Measurements from ENCODE around the gene TLR2. TPM values are rescaled to one million over a fixed set of nuclear protein-coding genes. Genes with fewer than 3 reads are reported as not detected.

TLR2 gene
- total RNA-seq, 1 donor from 2014 or later, result 3.7 TPM

DNA sequence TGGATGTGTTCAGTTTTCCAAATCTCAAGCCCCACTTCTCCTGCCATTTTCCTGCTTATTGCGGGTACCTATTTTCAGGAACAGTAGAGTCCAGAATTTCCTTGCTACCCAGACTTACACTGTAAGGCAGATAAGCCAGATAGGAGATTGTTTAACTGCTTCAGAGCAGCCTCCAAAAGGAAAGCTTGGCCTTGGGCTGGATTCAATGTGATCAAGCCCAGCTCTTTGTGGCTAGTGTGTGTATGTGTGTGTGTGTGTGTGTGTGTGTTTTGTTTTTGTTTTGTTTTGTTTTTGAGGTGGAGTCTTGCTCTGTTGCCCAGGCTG lies 41.7 kb downstream of the TLR2 start:
- intact Hi-C loops (cut with micrococcal nuclease), result no loop called here

DNA sequence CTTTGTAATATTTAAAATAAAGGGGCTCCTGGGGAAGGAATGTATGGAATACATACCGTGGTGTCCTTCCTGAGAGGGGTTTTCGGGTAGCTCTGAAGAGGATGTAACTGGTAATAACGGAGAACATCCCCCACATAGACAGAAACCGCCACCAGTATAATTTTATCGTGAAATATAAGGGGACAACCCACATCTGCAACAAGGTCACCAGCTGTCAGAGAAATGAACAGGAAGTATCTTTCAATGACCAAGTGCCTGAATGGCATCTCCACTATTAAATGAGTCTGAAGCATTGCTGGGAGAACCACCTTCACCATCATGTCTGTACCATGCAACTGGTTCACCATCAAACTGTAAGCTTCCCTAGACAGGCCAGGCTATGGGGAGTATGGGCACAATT lies 44.1 kb downstream of the TLR2 start:
- intact Hi-C loops (cut with micrococcal nuclease), result no loop called here

DNA sequence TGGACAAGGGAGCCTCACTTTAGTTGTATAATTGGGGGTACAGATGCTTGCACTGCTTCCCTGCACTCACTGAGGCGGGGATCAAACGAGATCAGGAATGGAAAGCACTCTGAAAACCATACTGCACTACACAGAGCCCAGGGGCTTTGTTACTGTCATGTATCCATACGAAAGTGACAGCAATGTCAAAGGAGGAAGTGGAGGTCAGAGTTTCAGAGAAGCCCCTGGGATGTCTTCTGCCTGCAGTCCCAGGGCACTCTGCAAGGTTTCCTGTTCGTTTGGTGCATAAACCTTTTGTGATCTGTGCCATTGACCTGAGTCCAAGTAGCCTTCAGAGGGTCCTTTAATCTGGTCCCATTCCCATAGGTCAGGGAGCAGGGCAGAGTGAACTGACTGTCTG lies 44.6 kb downstream of the TLR2 start:
- intact Hi-C loops (cut with micrococcal nuclease), result no loop called here

DNA sequence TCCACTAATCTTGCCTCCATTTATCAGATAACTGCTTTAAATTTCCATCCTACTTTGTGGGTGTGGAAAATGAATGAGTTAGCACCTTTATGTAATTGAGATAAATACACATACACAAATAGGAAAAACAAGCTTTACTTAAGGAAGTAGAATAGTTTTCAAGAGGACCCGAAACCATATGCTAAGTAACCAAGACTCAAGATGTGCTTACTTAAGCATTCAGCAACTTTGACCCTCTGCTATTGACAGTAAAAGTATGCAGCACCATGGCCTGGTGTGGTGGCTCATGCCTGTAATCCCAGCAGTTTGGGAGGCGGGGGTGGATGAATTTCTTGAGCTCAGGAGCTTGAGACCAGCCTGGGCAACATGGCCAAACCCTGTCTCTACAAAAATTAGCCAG lies 45.8 kb downstream of the TLR2 start:
- intact Hi-C loops (cut with micrococcal nuclease), result no loop called here

DNA sequence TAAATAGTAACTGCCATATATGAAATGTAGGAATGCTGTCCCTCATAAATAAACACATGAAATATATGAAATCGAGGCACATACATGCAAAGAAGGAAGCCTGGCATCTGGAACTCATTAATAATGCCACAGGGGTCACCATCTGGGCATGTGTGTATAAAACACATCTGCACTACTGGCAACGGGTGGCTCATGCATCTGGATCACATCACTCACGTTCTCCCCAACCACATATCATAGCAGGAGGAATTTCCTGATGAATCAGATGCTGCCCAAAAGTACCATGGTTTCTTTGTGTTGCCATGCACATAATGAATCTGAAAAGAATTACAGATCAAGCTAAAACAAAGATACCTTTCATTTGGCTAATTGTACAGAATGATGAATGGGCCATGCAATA lies 47.2 kb downstream of the TLR2 start:
- intact Hi-C loops (cut with micrococcal nuclease), result no loop called here

DNA sequence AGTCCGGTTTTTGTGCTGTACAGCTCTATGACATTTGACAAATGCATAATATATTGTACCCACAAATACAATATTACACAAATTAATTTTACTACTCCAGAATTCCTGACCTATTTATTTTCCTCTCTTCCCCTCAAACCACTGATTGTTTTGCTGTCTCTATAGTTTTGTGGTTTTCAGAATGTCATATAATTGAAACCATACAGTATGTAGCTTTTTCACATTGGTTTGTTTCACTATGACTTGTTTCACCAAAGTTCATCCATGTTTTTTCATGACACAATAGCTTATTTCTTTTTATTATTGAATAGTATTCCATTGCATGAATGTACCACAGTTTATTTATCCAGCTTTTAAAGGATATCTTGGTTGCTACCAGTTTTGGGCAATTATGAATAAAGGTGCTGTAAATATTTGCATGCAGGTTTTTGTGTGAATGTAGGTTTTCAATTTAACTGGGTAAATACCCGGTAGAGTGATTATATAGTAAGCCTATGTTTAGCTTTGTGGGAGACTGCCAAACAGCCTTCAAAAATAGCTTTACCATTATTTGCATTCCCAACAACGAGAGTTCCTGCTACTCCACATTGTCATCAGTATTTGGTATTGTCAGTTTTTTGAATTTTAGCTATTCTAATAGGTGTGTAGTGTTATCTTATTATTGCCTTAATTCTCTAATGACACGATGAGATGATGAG lies 49.8 kb downstream of the TLR2 start:
- intact Hi-C loops (cut with micrococcal nuclease), result no loop called here

DNA sequence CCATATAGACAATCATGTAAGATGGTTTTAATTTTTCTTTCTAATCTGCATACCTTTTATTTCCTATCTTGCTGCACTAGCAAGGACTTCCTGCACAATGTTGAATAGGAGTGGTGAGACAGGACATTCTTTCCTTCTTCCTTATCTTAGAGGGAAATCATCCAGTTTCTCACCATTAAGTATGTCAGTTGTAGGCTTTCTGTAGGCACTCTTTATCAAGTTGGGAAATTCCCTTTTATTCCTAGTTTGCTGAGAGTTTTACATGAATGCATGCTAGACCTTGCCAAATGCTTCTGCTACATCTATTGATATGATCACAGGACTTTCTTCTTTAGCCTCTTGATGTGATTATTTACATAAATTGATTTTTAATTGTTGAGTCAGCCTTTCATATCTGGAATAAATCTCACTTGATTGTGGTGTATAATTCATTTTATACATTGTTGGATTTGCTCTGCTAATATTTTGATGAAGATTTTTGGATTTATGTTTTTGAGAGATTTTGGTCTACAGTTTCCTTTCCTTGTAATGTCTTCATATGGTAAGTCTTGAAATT lies 51.9 kb downstream of the TLR2 start:
- intact Hi-C loops (cut with micrococcal nuclease), result no loop called here

DNA sequence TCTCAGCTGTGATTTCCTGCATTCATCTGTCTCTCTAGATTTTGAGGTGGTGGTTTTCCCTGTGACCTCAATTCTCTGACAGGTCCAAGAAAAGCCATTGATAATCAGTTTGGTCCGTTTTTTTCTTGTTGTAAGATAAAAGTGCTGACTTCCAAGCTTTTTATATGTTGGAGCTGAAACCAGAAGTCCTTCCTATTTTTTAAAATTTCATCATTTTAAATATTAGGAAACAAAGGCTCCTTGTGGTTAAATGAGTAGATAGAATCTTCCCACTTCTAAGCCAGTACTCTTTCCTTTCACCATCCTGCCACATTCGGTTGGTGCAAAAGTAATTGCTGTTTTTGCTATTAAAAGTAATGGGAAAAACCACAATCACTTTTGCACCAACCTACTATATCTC lies 57.5 kb downstream of the TLR2 start:
- intact Hi-C loops (cut with micrococcal nuclease), result no loop called here

DNA sequence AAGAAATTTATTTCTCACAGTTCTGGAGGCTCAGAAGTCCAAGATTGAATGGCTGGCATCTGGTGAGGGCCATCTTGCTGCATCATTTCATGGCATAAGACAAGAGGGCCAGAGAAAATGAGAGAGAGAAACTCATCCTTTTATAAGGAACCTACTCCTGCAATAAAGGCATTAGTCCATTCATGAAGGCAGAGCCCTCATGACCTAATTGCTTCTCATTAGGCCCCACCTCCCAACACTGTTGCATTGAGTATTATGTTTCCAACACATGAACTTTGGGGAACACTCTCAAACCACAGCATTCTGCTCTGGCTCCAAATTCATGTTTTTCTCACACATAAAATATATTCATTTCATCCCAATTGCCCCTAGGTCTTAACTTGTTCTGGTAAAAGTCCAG lies 61.6 kb downstream of the TLR2 start:
- intact Hi-C loops (cut with micrococcal nuclease), result no loop called here

DNA sequence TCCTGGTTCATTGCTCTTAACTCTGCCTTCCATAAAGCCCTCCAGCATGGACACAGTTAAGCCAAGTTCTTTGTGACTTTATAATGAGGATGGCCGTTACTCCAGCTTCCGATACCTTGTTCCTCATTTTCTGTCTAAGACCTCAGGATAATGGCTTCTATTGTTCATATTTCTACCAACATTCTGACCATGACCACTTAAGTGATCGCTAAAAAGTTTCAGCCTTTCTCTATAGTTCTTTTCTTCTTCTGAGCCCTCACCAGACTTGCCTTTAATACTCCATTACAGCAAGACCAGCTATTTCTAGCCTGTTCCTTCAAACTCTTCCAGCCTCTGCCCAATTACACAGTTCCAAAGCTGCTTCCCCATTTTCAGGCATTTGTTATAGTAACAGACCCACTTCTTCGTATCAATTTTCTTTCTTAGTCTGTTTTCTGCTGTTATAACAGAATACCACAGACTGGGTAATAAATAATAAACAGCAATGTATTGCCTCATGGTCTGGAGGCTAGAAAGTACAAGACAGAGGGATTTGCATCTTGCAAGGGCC lies 63.4 kb downstream of the TLR2 start:
- intact Hi-C loops (cut with micrococcal nuclease), result no loop called here

DNA sequence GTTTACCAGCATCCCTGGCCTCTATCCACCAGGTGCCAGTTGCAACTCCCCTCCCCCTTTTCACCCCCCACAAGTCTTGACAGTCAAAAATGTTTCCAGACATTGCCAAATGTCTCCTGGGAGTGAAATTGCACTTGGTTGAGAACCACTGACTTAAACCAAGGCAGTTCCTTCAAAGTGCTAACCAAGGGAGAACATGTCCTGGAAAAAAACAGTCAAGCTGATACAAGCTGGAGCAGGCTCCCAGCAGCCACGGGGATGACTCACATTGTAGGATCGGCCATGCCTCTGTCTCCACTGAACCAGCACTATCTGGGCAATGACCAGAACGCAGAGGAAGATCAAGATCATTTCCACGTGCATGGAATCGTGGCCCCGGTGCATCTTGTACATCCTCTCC lies 64.3 kb downstream of the TLR2 start:
- intact Hi-C loops (cut with micrococcal nuclease), result no loop called here

DNA sequence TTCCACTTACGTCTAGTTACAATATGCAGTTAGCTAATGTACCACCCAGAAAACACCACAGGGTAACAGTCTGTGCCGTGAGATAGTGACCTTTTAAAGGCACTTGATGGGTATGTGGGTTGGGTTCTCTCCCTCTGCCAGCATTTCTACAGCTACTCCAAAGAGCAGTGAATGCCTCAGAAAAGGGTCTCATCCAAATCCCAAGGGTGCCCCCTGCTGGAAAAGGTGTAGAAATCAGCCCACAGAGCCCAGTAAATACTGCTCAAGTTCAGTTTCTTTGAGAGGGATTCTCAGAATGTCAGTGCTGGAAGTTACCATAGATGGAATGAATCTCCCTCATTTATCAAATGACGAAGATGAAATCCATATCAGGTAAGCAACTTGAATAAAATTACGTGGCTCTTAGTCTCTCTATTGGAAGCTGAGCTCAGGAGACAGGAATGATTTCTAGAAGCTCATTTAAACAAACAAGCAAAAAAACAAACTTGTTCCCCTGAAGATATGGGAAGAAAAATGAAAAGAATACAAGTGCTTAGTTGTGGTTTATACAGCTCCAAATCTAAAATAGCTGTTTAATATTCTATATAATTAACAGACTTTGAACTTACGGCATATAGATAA lies 66.2 kb downstream of the TLR2 start:
- intact Hi-C loops (cut with micrococcal nuclease), result loop anchor here (1.0 to 2.0 kb wide), 11 partner anchors 66 to 900 kb away; partner anchors contain the start of genes MND1 and TLR2

DNA sequence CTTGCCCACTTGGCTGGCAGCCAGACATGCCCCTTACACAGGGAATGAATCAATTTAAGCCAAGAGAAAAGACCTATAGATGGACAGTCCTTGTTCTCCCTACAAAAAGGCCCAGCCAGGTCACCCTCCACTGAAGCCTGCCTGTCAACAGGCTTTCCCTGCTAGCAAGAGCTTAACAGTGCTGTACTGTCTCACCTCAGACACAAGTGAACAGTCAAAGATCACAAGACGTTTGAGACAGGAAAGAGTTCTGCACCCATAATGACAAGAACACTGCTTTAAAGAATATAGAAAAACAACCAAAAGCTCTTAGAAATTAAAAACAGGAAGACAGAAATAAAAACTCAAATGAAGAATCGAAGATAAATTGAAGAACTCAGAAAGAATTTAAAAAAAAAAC lies 71.1 kb downstream of the TLR2 start:
- intact Hi-C loops (cut with micrococcal nuclease), result no loop called here

Other genes starting within 250 kb of the TLR2 start
- 34.0 and 35.0 TPM in 2 replicates for gene TMEM131L, start 217.9 kb upstream of the TLR2 start, total RNA-seq
- gene RNF175, start 75.7 kb downstream of the TLR2 start, total RNA-seq, result not detected in 2 replicates
- not detected in 2 replicates for gene SFRP2, start 104.8 kb downstream of the TLR2 start, total RNA-seq

Data from T-helper 1 cell treated with Interleukin-12 subunit alpha and Interleukin-12 subunit beta and Interleukin-4 antibody, amounts not matched to agents 30 ng/mL and 1 ng/mL, for 36 hours (primary cell).